ENCODE measurements around the gene PPP6C.
"Not testable (repeated sequence)": the region's sequence is repeated elsewhere in the genome, so short reads cannot be mapped to it uniquely, and the experiment has no call there.

PPP6C gene

DNA sequence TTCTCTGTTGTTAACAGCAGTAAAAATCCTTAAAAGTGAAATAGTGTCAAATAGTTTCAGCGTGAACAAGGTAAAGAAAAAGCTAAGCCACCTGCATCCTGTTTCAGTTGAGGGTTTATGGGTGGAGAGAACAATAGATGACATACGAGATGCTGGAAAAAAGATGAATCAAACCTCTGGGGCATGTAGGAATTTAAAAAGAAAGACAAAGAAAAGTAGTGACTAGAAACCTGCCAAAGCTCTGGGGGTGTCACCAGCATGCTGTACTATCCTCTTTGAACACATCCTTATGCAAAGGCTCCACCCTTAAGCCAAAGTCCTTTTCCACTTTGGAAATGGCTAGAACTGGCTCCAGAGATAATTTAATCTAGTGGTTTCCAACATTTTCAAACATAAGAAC is 68.5 kb downstream of the PPP6C start:
- no peak for DNase-seq (ENCODE audit: low read depth)
- TF ChIP-seq, protein P1, sequence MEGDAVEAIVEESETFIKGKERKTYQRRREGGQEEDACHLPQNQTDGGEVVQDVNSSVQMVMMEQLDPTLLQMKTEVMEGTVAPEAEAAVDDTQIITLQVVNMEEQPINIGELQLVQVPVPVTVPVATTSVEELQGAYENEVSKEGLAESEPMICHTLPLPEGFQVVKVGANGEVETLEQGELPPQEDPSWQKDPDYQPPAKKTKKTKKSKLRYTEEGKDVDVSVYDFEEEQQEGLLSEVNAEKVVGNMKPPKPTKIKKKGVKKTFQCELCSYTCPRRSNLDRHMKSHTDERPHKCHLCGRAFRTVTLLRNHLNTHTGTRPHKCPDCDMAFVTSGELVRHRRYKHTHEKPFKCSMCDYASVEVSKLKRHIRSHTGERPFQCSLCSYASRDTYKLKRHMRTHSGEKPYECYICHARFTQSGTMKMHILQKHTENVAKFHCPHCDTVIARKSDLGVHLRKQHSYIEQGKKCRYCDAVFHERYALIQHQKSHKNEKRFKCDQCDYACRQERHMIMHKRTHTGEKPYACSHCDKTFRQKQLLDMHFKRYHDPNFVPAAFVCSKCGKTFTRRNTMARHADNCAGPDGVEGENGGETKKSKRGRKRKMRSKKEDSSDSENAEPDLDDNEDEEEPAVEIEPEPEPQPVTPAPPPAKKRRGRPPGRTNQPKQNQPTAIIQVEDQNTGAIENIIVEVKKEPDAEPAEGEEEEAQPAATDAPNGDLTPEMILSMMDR (IDR thresholded peaks at IDR 0.05; ENCODE audit: low read depth, low read length, missing control alignments), result no peak
- no peak overlapping the region for H3K4me3 ChIP-seq (ENCODE audit: low read depth, low read length)

DNA sequence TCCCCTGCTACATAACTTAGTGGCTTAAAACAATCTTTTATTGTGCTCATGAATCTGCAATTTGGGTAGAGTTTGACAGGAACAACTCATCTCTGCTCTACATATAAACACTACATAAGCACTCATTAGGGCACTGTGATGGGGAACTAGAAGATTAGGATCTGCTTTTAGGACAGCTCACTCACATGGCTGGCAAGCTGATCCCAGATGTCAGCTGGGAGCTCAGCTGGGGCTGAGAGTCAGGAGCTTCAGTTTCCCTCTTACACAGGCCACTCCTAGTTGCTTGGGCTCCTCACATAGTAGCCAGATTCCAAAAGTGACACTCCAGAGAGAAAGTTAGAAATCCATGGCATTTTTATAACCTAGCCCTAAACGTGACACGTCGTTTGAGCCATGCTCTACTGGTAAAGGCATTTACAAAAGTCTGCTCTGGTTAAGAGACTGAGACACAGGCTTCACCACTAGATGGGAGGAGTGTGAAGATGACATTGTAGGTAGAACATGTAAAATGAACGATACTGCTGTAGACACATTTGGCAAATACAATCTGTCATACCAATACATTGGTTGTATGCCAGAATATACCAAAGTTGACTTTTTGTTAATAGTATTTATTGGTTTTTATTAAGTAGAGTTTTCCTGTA is 69.8 kb downstream of the PPP6C start:
- DNase-seq (ENCODE audit: low read depth), result no peak
- H3K4me3 ChIP-seq (ENCODE audit: low read depth, low read length), result no peak overlapping the region
- TF ChIP-seq, protein P1 (IDR thresholded peaks at IDR 0.05; ENCODE audit: low read depth, low read length, missing control alignments), result no peak

DNA sequence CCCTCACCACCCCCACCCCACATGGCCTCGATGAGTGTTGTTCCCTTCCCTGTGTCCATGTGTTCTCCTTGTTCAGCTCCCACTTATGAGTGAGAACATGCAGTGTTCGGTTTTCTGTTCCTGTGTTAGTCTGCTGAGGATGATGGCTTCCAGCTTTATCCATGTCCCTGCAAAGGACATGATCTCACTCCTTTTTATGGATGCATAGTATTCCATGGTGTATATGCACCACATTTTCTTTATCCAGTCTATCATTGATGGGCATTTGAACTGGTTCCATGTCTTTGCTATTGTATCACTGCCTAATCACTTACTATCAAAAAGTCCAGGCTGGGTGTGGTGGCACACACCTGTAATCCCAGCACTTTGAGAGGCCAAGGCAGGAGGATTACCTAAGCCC is 70.9 kb downstream of the PPP6C start:
- not testable (repeated sequence) for DNase-seq (ENCODE audit: low read depth); H3K4me3 ChIP-seq (ENCODE audit: low read depth, low read length)

DNA sequence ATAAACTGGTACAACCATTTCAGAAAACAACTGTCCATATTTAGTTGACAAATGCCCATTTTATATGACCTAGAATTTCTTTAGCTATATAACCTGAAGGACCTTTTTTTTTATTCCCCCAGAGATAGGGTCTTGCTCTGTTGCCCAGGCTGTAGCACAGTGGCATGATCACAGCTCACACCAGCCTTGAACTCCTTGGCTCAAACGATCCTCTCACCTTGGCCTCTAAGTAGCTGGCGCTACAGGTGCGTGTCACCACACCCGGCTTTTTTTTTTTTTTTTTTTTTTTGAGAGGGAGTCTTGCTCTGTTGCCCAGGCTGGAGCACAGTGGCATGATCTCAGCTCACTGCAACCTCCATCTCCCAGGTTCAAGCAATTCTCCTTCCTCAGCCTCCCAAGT is 75.1 kb downstream of the PPP6C start:
- not testable (repeated sequence) for DNase-seq (ENCODE audit: low read depth); H3K4me3 ChIP-seq (ENCODE audit: low read depth, low read length)

DNA sequence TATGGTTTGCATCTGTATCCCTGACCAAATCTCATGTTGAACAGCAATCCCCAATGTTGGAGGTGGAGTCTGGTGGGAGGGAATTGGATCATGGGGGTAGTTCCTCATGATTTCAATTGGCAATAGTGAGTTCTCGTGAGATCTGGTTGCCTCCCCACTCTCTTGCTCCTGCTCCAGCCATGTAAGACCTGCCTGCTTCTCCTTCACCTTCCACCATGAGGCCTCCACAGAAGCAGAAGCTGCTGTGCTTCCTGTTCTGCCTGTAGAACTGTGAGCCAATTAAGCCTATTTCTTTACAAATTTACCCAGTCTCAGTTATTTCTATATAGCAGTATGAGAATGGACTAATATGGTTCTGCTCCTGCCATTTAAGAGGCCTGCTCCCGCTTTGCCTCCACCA is 79.1 kb downstream of the PPP6C start:
- DNase-seq (ENCODE audit: low read depth), result no peak
- TF ChIP-seq, protein P1 (IDR thresholded peaks at IDR 0.05; ENCODE audit: low read depth, low read length, missing control alignments), result no peak
- no peak overlapping the region for H3K4me3 ChIP-seq (ENCODE audit: low read depth, low read length)

DNA sequence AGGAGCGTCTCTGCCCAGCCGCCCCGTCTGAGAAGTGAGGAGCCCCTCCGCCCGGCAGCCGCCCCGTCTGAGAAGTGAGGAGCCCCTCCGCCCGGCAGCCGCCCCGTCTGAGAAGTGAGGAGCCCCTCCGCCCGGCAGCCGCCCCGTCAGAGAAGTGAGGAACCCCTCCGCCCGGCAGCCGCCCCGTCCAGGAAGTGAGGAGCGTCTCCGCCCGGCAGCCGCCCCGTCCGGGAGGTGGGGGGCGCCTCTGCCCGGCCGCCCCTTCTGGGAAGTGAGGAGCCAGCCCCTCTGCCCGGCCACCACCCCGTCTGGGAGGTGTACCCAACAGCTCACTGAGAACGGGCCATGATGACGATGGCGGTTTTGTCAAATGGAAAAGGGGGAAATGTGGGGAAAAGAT is 81.1 kb downstream of the PPP6C start:
- not testable (repeated sequence) for DNase-seq (ENCODE audit: low read depth); H3K4me3 ChIP-seq (ENCODE audit: low read depth, low read length)

DNA sequence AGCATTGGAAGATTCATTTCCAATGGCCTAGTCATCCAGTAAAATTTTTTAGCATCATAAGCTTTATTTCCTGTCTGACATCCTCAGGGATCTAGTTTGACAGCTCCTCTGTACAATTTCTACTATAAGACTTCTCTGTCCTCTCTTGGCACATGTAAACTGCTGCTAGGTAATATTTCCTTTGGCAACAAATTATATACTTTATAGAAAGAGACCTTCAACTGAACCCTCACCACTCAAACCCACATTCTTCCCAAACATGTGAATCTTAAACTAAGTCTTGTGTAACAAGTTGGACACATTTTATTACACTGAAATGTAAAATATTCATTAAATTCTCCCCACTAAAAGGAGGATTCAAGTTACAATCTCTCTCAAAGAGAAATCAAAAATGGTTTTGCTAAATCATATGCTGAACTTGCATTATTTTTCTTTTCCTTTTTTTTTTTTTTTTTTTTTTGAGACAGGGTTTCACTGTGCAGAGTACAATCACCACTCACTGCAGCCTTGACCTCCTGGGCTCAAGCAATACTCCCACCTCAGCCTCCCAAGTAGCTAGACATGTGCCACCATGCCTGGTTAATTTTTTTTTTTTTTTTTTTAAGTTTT is 83.2 kb downstream of the PPP6C start:
- TF ChIP-seq, protein P1 (IDR thresholded peaks at IDR 0.05; ENCODE audit: low read depth, low read length, missing control alignments), result no peak
- no peak overlapping the region for H3K4me3 ChIP-seq (ENCODE audit: low read depth, low read length)
- DNase-seq (ENCODE audit: low read depth), result no peak

DNA sequence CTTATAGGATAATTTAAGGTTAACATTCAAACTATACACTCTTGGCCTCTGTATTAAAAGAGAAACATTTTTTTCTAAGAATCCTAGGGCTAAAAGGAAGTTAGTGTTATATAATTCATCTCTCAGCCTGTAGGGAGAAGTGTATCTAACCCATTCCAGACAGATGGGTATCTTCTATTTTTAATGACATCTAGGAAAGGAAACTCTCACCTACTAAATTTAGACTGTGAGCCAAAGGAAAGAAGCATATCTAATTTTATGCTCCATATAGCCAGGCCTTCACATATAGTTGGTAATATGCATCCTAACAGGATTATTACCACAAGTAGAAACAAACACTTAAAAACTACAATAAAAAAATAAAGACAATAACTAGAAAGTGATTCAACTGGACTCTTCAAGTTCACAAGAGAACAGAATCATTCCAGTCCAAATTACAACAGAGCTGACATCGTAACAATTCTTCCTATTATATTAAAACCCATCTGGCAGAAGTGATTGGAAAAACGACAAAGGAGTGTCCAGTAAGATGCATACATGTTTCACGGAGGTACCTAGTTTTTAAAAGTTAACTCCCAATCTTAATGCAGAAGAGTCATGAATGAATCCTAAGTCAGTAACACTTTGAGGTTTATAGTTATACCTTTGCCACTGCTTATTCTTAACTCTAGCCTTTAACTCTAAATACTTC is 85.7 kb downstream of the PPP6C start:
- TF ChIP-seq, protein P1 (IDR thresholded peaks at IDR 0.05; ENCODE audit: low read depth, low read length, missing control alignments), result no peak
- no peak for DNase-seq (ENCODE audit: low read depth)
- H3K4me3 ChIP-seq (ENCODE audit: low read depth, low read length), result no peak overlapping the region

All from GM12864 (cell line).